IPS-11a (cell line): ENCODE results near the gene AMBRA1.
"Not testable (repeated sequence)": the region's sequence is repeated elsewhere in the genome, so short reads cannot be mapped to it uniquely, and the experiment has no call there.

ENCODE experiments used
- H3K4me3 ChIP-seq: one replicate; pipeline ENCODE4 v1.5.1; 2013; ENCODE audit warnings: low read depth, low read length, control low read depth

The AMBRA1 gene

DNA sequence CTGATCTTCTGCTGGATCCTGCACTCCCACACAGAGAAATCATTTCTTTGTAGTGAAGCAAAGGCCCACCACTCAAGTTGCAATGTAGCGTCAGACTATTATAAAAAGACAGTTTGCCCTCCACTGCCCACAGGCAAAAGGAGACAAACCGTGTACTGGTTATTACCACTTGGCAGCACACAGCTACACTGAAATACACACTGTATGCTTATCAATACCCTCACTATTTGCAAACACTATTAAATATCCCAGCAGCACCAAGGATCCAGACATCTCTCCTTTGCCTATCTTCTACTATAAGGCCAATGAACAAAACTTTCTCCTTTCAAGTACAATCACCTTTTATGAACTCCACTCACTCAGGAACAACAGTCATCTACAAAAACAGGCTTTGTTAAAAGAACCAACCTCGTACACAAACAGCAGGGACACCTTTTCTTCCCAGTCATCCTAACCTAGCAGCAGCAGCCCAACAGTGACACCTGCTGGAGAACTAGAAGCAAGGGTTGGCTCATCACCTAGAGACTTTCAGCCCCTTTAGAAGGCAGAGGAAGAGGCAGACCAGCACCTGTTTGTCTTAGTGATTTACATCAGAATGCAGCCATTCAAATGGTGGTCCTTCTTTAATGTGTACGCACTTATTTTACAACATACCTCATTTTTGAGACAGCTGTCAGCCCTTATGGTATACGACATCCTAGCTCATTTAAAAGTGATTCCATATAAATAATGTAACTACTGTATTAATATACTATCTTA lies 56.1 kb downstream of the AMBRA1 start:
- H3K4me3 ChIP-seq, result no peak overlapping the region

DNA sequence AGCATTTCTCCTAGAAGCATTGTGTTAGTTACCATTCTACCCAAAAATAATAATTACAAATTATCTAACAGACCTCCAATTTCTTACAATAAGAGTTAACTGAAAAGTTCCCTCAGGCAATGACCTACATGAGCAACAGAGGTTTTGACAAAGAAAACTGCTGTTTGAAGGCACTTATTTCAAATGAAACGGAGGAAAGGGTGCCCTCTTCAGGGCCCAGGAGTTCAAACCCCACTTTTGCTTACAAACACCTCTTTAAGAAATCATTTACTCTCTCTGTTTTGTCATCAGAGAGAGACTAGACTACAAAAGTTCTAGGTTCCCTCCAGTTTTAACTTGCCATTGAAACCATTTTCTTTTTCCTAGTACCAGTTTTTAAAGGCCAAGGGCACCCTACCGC lies 56.7 kb downstream of the AMBRA1 start:
- H3K4me3 ChIP-seq, result no peak overlapping the region

DNA sequence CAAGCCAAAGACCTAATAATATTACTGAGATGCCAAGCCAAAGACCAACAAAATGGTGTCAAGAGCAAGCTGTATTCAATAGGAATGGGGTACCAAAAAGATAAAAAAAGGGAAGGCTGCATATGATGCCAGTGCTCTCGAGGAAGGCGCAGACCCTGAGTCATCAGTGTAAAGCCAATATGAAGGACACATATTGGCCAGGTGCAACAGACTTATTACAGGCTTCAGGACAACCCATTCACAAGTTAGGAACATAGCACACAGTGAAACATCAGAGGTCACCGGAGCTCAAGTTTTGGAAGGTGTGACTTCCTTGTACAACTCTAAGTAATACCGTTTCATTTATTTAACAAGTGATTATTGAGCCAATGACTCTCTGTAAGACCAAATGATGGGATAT lies 58.1 kb downstream of the AMBRA1 start:
- no peak overlapping the region for H3K4me3 ChIP-seq

DNA sequence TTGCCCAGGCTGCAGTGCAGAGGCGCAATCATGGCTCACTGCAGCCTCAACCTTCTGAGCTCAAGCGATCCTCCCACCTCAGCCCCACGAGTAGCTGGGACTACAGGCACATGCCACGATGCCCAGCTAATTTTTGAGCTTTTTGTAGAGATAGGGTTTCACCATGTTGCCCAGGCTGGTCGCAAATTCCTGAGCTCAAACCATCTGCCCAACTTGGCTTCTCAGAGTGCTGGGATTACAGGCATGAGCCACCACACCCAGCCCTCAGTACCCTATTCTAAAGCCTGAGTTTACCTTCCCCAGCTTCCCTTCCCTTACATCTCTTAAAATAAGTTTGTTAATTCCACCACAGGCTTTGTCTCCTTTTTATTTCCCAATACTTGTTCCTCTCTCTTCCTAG lies 59.1 kb downstream of the AMBRA1 start:
- no peak overlapping the region for H3K4me3 ChIP-seq

DNA sequence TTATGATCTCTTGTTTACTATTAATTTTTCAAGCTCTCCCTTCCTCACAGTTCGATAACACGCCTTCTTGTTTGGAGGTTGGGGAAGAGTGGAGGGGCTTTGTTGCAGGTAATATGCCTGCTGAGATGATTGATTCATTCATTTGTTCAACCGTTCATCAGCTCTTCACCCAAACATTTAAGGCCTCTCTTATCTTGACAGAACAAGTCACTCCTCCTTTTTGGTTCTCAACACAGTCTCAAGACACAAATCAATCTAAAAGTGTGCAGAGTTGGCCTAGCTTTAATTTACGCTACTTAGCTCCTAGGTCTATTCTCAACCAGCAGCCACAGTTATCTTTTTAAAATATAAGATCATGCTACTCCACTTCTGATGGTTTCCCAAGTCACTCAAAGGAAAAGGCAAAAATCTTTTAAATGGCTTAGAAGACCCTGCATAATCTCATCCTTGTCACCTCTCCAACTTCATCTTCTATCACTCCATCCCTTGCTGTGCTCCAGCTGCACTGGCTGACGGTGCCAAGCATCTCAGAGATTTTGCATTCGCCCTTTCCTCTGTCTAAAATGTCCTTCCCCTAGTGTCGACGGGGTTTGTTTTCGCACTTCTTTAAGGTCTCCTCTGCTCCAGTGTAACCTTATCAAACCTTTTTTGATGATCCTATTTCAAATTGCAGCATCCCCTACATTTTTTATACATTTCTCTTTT lies 60.3 kb downstream of the AMBRA1 start:
- no peak overlapping the region for H3K4me3 ChIP-seq

DNA sequence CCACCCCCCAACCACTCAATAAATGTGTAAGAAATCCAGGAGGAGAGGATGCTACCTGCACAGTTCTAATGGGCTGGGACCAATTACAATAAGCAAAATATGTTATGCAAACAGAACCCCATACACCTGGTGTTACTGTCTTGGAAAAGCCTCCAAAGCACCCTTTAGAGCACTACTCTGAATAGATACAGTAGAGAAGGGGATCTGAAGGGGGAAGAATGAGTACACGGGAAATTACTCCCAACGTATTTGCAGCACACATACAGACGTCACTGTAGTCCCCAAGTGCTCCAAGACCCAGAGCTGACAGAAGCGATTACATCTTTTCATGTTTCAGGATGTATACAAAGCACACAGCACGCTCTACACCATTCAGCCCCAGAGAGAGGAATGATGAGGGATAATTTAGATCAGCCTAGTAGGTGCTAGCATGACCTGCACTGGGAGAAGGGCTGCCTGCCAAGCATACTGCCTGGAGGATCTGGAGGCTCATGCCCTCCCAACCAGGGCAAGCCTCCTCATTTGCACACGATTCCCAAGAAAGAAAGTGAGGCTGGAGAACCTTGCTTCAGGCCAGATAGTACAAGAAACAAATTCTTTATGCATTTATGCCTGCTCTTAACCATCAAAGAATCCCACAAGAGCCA lies 63.8 kb downstream of the AMBRA1 start:
- H3K4me3 ChIP-seq, result no peak overlapping the region

DNA sequence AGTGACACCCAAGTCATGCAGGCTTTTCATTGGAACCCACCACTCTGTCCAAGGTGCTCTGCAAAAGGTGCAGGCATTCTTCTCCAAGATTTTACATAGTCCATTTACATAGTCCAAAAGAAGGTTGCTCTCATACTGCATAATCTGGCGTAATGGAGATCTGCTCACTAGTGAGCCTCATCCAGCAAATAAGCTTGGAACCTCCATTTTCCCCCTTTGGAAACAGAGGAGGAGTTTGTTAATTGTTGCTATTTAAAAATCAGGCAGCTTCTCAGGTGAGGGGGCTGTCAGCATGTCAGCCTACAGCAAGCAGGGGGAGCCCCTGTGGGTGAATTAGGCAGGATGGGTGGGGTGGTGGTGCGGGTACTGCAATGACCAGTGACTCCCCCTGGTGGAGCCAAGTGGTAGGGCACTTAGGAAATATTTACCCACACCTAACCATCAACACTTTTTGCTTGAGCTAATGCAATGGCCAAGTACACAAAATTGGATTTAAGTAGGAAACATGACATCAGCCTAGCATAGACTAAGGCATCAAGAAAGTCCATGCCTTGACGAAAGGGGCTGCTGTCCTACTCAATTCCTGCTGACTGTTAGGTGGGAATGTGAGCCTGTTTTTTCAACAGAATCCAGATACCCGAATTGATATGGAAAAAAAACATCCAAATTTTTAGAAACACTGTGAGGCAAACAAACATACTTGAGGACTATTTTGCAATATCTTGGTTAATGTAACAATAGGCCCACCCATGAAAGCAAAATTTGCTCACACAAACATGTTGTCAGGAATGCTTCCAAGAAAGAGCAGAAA lies 64.5 kb downstream of the AMBRA1 start:
- H3K4me3 ChIP-seq, result no peak overlapping the region

DNA sequence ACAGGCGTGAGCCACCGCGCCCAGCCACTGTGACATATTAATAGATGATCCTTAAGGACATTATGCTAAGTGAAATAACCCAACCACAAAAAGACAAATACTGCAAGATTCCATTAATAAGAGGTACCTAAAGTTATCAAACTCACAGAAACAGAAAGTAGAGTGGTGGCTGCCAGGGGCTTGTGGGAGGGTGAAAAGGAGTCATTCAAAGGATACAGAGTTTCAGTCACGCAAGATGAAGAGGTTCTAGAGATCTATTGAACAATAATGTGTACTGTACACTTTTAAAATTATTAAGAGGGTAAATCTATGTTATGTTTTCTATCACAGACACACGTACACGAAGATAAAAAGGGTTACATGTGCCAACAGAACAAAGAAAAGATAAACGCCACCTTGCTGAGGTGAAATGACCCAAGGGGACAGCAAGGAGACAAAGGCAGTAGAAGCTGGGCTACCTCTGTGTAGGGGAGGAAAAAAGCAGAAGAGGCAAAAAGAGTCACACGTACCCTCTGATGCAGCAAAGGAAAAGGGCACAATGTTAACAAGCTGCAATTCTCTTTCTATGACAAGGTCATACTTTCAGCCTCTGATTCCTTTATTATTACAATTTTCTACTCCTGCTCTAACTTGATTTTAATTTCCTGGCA lies 65.3 kb downstream of the AMBRA1 start:
- H3K4me3 ChIP-seq, result no peak overlapping the region

DNA sequence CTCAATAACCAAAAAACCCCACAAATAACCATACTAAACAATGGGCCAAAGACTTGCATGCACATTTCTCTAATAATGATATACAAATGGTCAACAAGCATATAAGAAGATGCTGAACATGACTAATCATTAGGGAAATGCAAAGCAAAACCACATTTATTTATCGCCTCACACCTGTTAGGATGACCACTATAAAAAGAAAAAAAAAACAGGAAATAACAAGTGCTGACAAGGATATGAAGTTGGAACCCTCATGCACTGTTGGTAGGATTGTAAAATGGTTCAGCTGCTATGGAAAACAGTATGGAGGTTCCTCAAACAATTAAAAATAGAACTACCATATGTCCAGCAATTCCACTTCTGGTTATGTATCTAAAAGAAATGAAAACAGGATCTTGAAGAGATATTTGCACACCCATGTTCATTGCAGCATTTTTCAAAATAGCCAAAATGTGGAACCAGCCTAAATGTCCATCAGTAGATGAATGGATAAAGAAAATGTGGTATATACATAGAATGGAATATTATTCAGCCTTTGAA lies 66.2 kb downstream of the AMBRA1 start:
- no peak overlapping the region for H3K4me3 ChIP-seq

DNA sequence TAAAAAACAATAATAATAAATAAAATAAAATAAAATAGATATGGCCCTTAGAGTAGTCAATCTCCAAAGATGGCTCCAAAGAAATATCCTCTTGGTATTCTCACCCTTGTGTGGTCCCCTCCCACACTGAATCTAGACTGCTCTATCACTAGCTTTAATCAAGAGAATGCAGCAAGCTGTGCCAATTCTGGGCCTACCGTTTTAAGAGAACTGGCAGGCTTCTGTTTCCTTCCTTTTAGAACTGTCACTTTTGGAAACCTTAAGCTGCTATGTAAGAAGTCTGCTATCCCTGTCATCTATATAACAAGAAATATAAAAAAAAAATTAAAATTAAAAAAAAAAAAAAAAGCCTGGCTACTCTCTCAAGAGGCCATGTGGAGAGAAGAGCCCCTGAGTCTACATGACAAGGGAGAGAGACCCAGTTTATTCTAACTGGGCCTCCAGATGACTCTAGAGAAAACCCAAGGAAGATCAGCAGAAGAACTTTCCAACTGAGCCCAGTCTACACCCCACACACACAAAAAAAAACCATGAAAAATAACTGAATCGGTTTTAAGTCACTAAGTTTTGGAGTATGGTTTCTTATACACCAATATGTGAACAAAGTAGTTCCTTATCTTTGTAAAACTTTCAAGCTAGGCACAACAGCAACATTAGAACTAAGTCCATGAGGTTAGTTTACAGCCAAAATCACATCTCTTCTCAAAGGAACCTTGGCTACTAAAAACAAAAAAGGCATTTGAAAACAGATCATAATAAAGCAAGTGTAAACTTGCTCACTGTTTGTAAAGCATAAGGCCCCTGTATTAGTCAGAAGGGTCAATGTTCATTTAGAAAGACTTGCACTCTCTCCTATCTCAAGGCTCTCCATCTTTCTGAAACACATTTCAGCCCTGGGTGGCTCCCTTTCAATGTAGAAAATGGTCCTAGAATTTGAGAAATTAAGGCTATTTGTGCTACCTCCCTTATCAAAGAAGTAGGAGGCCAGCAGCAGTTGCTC lies 67.3 kb downstream of the AMBRA1 start:
- no peak overlapping the region for H3K4me3 ChIP-seq

DNA sequence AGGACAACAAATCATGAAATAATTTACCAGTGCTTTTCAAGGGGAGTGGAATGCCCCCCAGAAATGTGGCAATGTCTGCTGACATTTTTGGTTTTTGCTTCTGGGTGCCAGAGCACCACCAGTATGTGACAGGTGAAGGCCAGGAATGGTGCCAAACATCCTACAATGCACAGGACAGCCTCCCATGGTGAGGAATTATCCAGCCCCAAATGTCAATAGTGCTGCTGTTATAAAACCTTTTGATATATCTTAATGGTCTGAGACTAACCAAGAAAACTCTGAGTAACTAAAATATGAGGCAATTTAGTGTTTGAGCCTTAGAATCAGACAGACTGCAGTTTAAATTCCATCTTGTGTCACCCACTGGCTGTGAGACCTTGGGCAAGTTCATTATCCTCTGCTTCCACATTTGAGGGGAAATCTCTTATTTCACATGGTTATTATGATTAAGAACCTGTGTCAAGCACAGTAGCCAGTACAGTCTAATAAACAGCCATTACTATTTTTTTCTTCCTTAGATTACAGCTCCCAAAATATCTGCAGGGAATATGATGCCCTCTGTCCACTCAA lies 69.5 kb downstream of the AMBRA1 start:
- H3K4me3 ChIP-seq, result no peak overlapping the region

DNA sequence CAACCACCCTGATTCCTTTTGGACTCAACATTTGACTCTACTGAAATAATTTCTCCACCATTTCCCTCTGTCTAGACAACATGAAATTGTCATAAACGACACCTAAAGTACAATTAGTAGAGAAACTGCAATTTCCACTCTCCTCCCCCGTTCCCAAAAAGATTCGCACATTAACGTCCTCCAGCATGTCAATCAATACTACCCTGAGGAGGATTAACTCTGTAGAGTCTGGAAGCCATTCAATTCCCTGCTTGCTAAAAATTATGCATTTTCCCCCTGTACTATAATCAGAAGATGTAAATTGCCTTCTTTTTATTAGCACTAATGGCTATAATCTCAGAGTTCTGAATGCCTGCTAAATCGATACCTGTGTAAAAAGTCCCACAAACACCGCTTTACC lies 70.5 kb downstream of the AMBRA1 start:
- no peak overlapping the region for H3K4me3 ChIP-seq

DNA sequence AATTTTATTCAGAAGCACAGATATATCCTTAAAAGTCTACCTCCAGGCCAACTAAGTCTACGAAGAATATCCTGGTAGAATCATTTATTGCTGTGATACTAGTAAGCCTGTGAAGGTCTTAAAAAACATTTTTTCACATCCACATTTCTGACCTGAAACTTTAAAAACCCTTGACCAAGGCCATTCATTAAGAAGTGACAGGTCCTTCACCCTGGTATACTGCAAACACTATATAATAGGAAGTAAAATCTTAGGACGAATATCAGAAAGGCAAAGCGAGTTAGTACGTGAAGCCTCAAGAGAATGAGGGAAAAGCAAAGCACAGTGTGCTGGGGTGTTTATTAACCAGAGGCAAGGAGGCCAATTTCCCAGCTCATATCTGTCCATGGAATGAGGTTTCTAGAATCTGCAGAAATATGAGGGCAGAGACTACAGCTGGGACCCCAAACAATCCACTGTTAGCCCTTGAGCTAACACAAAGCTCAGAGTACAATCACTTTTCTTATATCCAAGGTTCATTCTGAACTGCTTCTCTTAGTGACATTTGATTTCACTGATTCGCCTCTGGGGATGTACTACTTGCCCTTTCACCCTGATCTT lies 71.0 kb downstream of the AMBRA1 start:
- H3K4me3 ChIP-seq, result no peak overlapping the region

DNA sequence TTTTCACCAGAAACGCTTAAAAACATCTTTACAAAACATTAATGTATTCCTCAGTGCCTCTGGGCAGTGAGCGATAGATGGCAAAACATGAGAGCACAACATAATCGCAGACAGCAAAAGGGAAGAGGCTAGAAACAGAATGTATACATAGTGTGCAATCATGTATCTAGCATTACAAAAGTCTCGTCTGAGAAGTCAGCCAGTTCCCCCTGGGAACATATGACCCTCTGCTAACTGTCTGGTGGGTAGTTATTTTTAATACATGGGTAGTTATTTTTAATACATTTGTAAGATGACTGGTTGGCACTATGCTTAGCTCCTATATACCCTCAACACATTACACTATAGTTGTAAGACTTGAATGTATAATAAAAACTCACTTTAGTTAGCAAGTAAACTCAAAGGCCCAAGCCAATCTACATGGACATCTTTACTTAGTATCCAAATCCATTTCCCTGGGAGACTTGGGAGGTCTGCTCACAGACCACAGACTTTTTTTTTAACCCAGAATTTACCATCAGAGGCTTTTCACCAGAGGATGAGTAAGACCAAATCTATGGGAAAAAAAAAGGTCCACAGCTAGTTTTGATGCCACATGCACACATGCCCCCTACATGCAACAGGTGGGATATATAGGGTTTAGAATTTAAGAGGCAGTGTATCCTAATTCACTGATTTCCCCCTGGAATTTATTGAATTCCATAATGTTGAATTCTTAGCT lies 71.7 kb downstream of the AMBRA1 start:
- H3K4me3 ChIP-seq, result no peak overlapping the region

DNA sequence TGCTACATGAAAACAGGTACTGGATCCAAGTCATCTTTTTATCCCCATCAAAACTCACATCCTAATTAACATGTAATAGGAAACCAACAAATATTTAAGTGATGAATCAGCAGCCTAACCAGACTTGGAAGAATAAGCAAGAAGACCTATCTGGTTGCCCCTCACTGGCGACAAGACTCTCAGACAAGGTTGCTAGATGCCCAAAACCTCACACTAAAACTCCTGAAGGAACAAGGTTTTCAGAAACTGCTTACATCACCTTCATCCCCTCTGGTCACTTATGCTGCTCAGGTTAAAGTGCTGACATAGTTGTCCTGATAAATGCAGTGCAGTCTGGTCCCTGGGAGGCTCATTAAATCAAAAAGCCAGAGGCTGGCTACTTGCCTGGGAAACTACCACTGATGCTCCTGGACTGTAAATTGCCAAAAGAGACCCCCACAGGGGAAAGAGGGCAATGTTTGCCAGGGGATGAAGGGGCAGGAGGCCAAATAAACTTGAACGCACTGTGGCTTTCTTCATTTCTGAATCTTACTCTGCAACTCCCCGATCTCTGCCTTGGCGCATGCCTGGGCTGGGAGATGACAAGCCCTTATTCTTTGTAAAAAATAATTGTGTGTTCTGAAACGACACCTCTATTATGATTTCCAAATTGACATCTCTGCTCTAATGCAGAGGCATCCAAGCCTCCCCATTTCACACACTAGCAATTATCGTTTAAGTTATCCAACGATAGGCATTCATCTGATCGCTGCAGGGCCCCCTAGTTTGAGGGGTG lies 72.7 kb downstream of the AMBRA1 start:
- H3K4me3 ChIP-seq, result no peak overlapping the region

DNA sequence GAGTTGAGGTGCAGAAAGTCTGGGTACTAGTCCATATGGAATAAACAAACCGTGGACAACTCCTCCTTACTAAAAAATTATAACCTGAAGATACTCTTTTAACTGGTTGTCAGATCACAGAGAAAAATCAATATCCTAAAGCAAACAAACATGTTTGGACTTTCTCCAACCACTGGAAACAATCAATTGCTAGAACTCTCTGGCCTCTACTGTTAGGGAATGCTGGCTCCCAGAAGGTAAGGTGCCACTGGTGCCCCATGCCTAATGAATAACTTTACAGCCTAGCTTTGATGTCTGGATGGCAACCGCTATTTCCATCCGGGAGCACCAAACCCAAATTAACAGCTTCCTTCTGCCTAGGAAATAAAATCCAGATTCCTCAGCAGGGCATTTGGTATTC lies 74.5 kb downstream of the AMBRA1 start:
- H3K4me3 ChIP-seq, result no peak overlapping the region

DNA sequence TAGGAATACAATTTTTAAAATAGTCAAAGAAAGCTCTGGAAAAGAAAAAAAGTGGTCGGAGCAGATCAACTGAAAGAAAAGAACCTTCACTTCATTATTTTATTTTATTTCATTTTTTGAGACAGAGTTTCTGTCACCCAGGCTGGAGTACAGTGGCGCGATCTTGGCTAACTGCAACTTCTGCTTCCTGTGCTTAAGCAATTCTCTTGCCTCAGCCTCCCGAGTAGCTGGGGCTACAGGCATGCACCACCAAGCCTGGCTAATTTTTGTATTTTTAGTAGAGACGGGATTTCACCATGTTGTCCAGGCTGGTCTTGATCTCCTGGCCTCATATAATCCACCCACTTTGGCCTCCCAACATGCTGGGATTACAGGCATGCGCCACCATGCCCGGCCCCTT lies 74.9 kb downstream of the AMBRA1 start:
- not testable (repeated sequence) for H3K4me3 ChIP-seq
